ENCODE measurements around the gene CCDC158. TPM values are rescaled to one million over a fixed set of nuclear protein-coding genes. Genes with fewer than 3 reads are reported as not detected.

CCDC158 gene
- total and polyA plus RNA-seq, 2 of the 4 experiments (the other 2 are of a cell fraction) = not detected

Small RNA genes within 50 kb of the gene (microRNA-seq; reads per million reads assigned to microRNA genes)
- gene RF00278 (ENCODE audit: insufficient read depth, insufficient read length) (not detected), gene RNU6-1000P (ENCODE audit: insufficient read depth, insufficient read length) (not detected)

Small RNA genes within 50 kb of the gene (small RNA-seq; reads per million reads assigned to genes)
- gene RF00278 = 0 reads per million in 5 experiments
- 0 reads per million in 5 experiments for gene RNU6-1000P

Other genes starting within 250 kb of the CCDC158 start
- 89.7 and 102 TPM in 2 replicates for gene SCARB2, start 207.3 kb downstream of the CCDC158 start, total RNA-seq (2012; rRNA removed)
- 56.5 and 69.2 TPM in 2 replicates for gene SCARB2, start 207.3 kb downstream of the CCDC158 start, polyA plus RNA-seq (2012; rRNA removed)
- gene FAM47E, start 169.4 kb downstream of the CCDC158 start, total RNA-seq (2012; rRNA removed) = under 0.01 TPM in 1 of 2 replicates, not detected in the other
- 0.05 TPM in 1 of 2 replicates, not detected in the other for gene FAM47E, start 169.4 kb downstream of the CCDC158 start, polyA plus RNA-seq (2012; rRNA removed)
- 2.2 and 3.0 TPM in 2 replicates for gene STBD1, start 114.4 kb downstream of the CCDC158 start, total RNA-seq (2012; rRNA removed)
- 1.3 and 1.7 TPM in 2 replicates for gene STBD1, start 114.4 kb downstream of the CCDC158 start, polyA plus RNA-seq (2012; rRNA removed)
- 18.1 and 19.5 TPM in 2 replicates for gene SHROOM3, start 14.1 kb upstream of the CCDC158 start, total RNA-seq (2012; rRNA removed)
- 10.8 and 14.2 TPM in 2 replicates for gene SHROOM3, start 14.1 kb upstream of the CCDC158 start, polyA plus RNA-seq (2012; rRNA removed)